ENCODE data around the gene SOX13. TPM values are rescaled to one million over a fixed set of nuclear protein-coding genes. Genes with fewer than 3 reads are reported as not detected.

Gene SOX13
- total and polyA plus RNA-seq, 10 of the 15 experiments (the other 5 are each of a cell fraction or from before 2014, with no cell fraction given) = 0.04 to 0.31 (median 0.11) TPM; not detected in 7

- Histone ChIP-seq H2AFZ (ENCODE audit: control insufficient read depth, low read depth, low read length) (no peak overlapping the region), H3K36me3 (ENCODE audit: control insufficient read depth in 2 of 2, insufficient read depth in 2 of 2, low read length in 1 of 2) (no peaks in the 10 kb centered on the region), H3K4me2 (ENCODE audit: control insufficient read depth, insufficient read depth) (no peak overlapping the region), H3K27me3 (replicated peaks in 1 of 2; ENCODE audit: control insufficient read depth in 2 of 2, insufficient read depth in 2 of 2, low read length in 1 of 2) (no peaks in the 10 kb centered on the region; a peak in 1 of 4 replicates), H3K9me3 (replicated peaks; ENCODE audit: control insufficient read depth, insufficient read depth, low read length) (no peaks in the 10 kb centered on the region), H3K4me1 (ENCODE audit: control insufficient read depth, insufficient read depth, low read length) (no peaks in the 10 kb centered on the region), H4K20me1 (ENCODE audit: control insufficient read depth, insufficient read depth) (no peaks in the 10 kb centered on the region), H3K27ac (ENCODE audit: control insufficient read depth, insufficient read depth) (no peak overlapping the region), H3K9ac (ENCODE audit: control insufficient read depth, insufficient read depth, low read length) (no peak overlapping the region), H3K4me3 (no peak overlapping the region), H3K79me2 (ENCODE audit: control insufficient read depth, insufficient read depth, low read length) (no peaks in the 10 kb centered on the region)
- intact Hi-C loops (cut with micrococcal nuclease; ENCODE audit: unreplicated experiment) = no loop called here
- CTCF ChIA-PET = no interaction called here
- FAIRE-seq (no peak), ATAC-seq (no peak), DNase-seq (ENCODE audit: low read depth, low spot score) (no peak)
- in situ Hi-C loops (cut with MboI) = no loop called here
- SMC1A ChIA-PET (ENCODE audit: uncharacterized antibody, unreplicated experiment) = no interaction called here
- RAD21 ChIA-PET (ENCODE audit: unreplicated experiment) = no interaction called here
- BruUV-seq (replicated peaks) = no TSS peak
- POLR2A ChIA-PET = no interaction called here
- WGBS (ENCODE audit: insufficient coverage, insufficient replicate concordance, low lambda C conversion rate, missing lambda C conversion rate) = 52% methylated on average over 8 of the region's 8 CpGs
- TF ChIP-seq NR2C2 (IDR thresholded peaks at IDR 0.05; ENCODE audit: borderline replicate concordance, control insufficient read depth, insufficient read length, low read depth) (no peak), POLR2AphosphoS2 (IDR thresholded peaks at IDR 0.05; ENCODE audit: low read depth, low read length) (no peak), ELK1 (IDR thresholded peaks at IDR 0.05; ENCODE audit: low read depth, low read length) (no peak), ATF7 (IDR thresholded peaks at IDR 0.05; ENCODE audit: low read depth) (no peak), NFYA (IDR thresholded peaks at IDR 0.05; ENCODE audit: borderline replicate concordance, low read depth, low read length) (no peak), FOS (IDR thresholded peaks at IDR 0.05; ENCODE audit: borderline replicate concordance, extremely low read depth, insufficient read length) (no peak), SMAD5 (IDR thresholded peaks at IDR 0.05; ENCODE audit: low read depth) (no peak), EP300 (IDR thresholded peaks at IDR 0.05; ENCODE audit: borderline replicate concordance in 1 of 2, control insufficient read depth in 1 of 2, low read depth in 2 of 2, low read length in 2 of 2) (no peak), SIN3A (IDR thresholded peaks at IDR 0.05; ENCODE audit: low read depth, low read length) (no peak), BRCA1 (IDR thresholded peaks at IDR 0.05; ENCODE audit: low read depth, low read length) (no peak), EZH2 (IDR thresholded peaks at IDR 0.05; ENCODE audit: borderline replicate concordance, control insufficient read depth, low read depth, low read length) (no peak), ESRRA (IDR thresholded peaks at IDR 0.05; ENCODE audit: low read length) (no peak), SUZ12 (IDR thresholded peaks at IDR 0.05; ENCODE audit: unreplicated experiment) (no peak), MLLT1 (IDR thresholded peaks at IDR 0.05) (no peak)
- TF ChIP-seq, protein P1, sequence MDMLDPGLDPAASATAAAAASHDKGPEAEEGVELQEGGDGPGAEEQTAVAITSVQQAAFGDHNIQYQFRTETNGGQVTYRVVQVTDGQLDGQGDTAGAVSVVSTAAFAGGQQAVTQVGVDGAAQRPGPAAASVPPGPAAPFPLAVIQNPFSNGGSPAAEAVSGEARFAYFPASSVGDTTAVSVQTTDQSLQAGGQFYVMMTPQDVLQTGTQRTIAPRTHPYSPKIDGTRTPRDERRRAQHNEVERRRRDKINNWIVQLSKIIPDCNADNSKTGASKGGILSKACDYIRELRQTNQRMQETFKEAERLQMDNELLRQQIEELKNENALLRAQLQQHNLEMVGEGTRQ (IDR thresholded peaks at IDR 0.05; ENCODE audit: borderline replicate concordance, low read depth, low read length) = no peak
- TF ChIP-seq, protein P2, sequence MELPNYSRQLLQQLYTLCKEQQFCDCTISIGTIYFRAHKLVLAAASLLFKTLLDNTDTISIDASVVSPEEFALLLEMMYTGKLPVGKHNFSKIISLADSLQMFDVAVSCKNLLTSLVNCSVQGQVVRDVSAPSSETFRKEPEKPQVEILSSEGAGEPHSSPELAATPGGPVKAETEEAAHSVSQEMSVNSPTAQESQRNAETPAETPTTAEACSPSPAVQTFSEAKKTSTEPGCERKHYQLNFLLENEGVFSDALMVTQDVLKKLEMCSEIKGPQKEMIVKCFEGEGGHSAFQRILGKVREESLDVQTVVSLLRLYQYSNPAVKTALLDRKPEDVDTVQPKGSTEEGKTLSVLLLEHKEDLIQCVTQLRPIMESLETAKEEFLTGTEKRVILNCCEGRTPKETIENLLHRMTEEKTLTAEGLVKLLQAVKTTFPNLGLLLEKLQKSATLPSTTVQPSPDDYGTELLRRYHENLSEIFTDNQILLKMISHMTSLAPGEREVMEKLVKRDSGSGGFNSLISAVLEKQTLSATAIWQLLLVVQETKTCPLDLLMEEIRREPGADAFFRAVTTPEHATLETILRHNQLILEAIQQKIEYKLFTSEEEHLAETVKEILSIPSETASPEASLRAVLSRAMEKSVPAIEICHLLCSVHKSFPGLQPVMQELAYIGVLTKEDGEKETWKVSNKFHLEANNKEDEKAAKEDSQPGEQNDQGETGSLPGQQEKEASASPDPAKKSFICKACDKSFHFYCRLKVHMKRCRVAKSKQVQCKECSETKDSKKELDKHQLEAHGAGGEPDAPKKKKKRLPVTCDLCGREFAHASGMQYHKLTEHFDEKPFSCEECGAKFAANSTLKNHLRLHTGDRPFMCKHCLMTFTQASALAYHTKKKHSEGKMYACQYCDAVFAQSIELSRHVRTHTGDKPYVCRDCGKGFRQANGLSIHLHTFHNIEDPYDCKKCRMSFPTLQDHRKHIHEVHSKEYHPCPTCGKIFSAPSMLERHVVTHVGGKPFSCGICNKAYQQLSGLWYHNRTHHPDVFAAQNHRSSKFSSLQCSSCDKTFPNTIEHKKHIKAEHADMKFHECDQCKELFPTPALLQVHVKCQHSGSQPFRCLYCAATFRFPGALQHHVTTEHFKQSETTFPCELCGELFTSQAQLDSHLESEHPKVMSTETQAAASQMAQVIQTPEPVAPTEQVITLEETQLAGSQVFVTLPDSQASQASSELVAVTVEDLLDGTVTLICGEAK (IDR thresholded peaks at IDR 0.05; ENCODE audit: borderline replicate concordance) = no peak
Observed at GRCh38 chr1:204081791-204082513, 9.0 kb downstream of the SOX13 start.
